GM18508 (cell line): Measurements from ENCODE around the gene OR7C1.
"Not testable (repeated sequence)": the region's sequence is repeated elsewhere in the genome, so short reads cannot be mapped to it uniquely, and the experiment has no call there.

Source experiments
- ATAC-seq: cut with Tn5 transposase; IDR thresholded peaks from one replicate; pipeline ENCODE4 v1.9.1; 2021; ENCODE audit warnings: moderate number of reproducible peaks; ENCODE audit not compliant: insufficient read depth, unreplicated experiment

The OR7C1 gene

DNA sequence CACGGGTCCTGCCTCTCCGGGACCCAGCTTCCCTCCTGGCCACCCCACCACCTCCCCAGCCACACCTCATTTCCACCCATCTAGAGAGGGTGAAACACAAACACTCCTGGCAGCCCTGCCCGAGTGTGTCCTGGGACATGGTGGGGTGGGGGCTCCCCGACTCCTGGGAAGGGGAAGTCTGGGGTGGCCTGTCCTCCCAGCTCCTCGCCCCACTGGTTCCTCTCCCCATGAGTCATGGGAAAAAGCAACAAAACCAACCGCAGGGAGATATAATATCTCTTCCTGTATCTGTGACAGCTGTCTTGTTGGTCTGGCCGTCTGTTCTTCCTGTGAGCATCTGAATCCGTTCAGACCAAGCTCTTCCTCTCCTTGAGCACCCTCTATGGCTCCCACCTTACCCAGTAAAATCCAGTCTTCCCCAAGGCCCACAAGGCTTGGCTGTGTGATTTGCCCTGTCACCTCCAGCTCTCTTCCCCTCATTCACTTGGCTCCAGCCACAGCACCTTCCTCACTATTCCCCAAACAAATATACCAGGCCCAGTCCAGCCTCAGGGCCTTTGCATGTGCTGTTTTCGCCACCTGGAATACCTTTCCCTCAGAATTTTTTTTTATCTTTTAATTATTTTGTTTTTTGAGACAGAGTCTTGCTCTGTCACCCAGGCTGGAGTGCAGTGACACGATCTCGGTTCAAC, 49.7 kb downstream of the OR7C1 start:
- ATAC-seq: not testable (repeated sequence)

DNA sequence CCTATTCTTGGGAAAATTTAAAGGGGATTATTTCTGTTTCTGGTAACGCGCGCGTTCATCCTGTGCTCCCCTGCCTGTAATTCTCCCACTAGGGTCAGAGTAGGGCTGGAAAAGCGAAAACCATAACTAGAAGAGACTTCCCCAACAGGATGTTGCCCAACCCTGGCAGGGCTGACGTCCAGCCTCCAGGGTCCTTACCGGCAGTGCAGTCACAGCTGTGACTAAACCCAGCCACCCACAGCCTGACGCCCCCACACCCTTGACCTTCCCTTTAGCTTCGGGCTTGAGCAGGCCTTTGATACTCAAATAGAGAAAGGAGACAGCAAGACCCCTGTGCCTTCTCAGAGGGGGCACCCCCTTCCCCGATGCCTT, 50.3 kb downstream of the OR7C1 start:
- not testable (repeated sequence) for ATAC-seq

DNA sequence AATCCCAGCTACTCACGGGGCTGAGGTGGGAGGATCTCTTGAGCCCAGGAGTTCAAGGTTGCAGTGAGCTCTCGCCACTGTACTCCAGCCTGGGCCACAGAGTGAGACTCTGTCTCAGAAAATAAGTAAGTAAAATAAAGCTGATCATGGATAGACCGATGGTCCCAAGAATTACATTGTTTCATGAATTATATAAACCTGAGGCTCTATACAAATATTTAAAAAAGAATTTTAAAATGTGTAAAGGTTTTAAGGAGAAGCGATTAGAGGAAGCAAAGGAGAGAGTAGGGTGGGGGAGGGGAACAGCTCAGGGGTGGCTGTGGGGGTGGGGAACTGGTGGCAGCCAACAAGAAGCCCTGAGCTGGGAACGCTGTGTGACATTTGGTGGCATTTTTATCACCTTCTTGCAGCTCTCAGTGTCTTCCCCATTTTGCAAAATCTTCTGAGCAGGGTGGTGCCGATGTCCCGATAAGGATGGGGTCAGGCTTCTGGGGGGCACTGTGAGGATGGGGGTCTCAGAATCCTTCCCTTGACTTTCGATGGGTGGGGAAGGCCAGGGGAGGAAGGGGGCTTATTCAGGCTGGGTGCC, 51.5 kb downstream of the OR7C1 start:
- ATAC-seq: not testable (repeated sequence)

DNA sequence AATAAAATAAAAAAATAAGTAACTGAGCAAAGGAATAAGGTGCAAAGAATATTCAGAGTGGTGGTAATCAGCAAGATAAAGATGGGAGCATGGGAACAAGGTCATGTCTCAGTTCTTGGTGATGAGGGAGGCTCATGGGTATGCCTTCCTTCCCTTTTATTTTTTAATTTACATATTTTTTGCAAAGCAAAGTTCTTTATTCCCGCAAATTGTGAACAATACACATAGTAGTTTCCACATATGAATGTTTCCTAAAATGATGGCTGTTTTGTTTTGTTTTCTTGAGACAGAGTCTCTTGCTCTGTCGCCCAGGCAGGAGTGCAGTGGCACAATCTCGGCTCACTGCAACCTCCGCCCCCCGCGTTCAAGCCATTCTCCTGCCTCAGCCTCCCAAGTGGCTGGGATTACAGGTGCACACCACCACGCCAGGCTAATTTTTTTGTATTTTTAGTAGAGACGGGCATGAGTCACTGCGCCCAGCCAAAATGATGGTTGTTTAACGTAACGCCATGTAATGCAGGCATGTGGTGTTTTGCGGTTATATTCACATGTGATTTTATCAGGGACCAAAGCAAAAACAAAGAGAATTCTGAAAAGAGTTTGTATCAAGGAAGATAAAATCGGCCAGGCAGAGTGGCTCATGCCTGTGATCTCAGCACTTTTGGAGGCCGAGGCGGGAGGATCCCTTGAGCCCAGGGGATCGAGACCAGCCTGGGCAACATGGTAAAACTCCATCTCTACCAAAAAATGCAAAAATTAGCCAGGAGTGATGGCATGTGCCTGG, 52.2 kb downstream of the OR7C1 start:
- no peak for ATAC-seq

DNA sequence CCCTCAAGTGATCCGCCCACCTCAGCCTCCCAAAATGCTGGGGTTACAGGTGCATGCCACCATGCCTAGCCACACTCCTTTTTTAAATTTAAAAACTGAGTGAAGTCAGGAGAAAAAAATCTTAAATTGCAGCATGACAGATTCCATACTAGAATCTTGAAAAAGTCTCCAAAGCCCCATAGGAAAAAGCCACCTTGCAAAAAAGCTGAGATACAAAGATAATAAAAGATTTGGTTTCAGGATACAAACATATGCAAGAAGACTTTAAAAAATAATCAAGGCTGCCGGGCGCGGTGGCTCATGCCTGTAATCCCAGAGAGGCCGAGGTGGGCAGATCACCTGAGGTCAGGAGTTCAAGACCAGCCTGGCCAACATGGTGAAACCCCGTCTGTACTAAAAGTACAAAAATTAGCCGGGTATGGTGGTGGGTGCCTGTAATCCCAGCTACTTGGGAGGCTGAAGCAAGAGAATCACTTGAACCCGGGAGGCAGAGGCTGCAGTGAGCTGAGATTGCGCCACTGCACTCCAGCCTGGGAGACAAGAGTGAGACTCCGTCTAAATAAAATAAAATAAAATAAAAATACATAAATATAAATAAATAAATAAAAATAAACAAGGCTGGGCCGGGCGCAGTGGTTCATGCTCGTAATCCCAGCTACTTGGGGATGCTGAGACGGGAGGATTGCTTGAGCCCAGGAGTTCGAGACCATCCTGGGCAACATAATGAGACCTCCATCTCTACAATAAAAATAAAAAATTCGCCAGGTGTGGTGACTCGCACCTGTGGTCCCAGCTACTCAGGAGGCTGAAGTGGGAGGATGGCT, 53.1 kb downstream of the OR7C1 start:
- not testable (repeated sequence) for ATAC-seq

DNA sequence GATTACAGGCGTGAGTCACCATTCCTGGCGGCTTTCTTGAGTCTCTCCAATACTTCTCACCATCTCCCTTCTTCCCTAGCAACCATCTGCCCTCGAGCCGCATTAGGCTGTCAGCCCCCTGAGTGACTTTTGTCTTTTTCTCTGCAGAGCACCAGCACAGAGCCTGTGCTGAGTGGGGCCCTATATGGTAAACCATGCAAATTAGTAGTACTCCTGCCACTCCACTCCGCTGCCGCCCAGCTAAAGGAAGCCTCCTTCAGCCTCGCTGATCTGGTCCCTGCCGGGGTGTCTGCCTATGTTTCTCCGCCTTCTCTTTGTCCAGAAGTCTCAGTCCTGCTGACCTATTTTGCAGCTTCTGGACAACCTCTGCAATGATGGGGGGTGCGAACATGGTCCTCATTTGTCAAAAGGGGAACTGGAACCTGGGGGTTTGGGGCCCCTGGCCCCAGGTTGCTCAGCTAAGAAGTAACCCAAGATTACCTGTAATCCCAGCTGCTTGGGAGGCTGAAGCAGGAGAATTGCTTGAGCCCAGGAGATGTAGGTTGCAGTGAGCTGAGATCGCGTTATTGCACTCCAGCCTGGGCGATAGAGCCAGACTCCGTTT, 54.3 kb downstream of the OR7C1 start:
- not testable (repeated sequence) for ATAC-seq

DNA sequence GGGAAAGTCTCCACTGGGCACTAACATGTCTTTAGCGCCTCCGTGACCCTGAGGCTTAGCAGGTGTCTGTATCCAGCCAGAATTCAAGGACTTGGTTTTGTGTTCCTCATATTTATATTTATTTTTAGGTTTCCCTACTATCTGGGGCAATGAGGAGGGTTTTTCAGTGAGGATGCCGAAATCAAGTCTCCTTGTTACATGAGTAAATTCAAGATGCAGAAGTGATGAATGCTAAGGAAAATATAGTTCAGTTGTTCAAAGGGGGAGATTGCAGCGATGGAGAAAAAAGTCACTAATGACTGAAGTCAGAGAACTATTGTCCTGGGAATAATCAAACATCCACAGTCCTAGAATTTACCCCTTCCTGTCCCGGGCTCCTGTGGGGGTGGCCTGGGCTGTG, 55.8 kb downstream of the OR7C1 start:
- no peak for ATAC-seq

DNA sequence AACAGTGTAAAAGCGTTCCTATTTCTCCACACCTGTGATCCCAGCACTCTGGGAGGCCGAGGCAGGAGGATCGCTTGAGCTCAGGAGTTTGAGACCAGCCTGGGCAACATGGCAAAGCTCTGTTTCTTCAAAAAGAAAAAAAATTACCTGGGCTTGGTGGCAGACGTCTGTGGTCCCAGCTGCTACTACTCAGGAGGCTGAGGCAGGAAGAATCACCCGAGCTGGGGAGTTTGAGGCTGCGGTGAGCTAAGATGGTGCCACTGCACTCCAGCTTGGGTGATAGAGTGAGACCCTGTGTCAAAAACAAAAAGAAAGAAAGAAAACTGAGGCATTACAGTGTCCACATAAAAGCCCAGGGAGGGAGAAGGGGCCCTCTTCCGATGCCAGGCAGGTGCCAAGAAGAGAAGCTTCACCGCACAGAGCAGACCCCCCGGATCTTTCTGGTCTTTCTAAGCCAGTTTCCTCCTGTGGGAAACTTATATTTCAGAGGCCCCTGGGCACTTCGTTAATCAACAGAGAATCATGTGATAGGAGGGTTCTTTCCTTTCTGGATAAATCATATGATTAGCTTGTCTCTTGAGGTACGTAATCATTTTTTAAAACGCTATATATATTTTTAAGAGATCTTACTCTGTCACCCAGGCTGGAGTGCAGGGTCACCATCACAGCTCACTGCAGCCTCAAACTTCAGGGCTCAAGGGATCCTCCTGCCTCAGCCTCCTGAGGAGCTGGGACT, 56.7 kb downstream of the OR7C1 start, which contains the start of gene ADGRE2:
ADGRE2 (minus strand) TSS at position 451 of the 736 bp plus-strand sequence. CDS start 1,804 bp downstream, outside the sequence.
- ATAC-seq: not testable (repeated sequence)

DNA sequence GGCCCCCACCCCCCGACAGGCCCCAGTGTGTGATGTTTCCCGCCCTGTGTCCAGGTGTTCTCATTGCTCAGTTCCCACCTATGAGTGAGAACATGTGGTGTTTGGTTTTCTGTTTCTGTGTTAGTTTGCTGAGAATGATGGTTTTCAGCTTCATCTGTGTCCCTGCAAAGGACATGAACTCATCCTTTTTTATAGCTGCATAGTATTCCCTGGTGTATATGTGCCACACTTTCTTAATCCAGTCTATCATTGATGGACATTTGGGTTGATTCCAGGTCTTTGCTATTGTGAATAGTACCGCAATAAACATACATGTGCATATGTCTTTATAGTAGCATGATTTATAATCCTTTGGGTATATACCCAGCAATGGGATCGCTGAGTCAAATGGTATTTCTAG, 57.3 kb downstream of the OR7C1 start:
- ATAC-seq: not testable (repeated sequence)

DNA sequence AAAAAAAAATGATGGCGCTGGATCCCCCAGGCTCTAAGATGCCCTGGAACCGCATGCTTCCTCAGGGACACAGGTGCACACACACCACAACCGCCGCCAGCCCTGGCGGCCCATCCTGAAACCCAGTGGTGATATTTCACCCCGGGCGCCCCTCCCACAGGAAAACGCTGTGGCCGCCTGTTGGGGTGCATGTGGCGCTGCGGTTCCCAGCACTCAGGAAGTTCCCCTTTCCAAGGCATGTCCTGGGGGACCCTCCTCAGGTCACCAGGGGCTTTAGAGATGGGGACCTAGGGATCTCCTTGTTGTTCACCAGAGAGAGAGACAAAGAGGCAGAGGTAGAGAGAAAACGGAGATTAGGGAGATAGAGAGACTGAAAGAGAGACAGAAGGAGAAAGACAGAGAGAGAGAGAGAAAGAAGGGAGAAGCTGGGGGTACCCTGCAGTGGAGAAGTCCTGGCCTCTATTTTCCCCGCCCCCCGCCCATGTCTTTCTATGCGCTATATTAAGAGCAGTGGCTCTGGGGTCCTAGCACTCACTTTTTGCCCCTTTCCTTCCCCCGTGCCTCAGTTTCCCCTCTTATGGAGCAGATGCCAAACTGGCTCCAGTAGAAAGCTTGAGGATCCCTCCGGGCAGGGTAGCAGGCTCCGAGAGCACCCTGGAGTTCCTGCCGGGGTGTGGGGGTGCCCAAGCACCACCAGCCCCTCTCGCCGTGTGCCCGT, 59.0 kb downstream of the OR7C1 start:
- ATAC-seq: no peak

DNA sequence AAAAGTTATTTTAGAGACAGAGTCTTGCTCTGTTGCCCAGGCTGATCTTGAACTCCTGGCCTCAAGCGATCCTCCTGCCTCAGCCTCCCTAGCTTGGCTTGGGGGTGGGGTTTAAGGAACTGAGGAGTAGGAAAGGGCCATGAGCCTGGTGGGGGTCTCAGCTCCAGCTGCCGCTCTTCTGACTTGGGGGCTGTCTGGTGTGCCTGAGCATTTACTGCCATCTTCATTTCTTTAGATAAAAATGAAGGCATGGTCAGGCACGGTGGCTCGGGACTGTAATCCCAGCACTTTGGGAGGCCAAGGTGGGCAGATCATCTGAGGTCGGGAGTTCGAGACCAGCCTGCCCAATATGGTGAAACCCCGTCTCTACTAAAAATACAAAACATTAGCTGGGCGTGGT, 59.7 kb downstream of the OR7C1 start:
- not testable (repeated sequence) for ATAC-seq

DNA sequence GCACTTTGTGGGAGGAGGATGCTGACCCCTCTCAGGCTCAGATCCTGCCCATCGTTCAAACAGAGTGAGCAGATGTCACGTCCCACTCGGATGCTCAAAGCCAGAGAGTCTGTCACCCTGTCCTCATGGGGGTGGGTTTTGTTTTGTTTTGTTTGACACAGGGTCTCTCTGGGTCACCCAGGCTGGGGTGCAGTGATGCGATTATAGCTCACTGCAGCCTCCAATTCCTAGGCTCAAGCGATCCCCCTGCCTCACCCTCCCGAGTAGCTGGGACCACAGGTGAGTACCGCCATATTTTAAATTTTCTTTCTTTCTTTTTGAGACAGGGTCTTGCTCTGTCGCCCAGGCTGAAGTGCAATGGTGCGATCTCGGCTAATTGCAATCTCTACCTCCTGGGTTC, 60.6 kb downstream of the OR7C1 start:
- no peak for ATAC-seq

DNA sequence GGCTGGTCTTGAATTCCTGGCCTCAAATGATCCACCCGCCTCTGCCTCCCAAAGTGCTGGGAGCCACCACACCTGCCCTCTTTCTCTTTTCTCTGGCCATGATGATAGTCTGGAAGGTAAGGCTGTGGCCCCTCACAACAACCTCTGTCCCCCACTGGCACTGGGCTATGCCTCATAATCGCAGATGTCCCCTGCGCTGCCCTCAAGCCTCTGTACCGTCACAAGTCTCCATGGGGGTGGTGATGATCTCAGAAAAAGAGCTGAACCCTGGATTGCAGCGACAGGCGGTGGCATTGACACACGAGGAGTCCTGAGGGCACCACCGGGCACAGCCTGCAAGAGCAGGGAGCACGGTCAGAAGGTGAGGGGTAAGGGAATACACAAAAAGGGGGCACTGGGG, 61.3 kb downstream of the OR7C1 start:
- not testable (repeated sequence) for ATAC-seq

DNA sequence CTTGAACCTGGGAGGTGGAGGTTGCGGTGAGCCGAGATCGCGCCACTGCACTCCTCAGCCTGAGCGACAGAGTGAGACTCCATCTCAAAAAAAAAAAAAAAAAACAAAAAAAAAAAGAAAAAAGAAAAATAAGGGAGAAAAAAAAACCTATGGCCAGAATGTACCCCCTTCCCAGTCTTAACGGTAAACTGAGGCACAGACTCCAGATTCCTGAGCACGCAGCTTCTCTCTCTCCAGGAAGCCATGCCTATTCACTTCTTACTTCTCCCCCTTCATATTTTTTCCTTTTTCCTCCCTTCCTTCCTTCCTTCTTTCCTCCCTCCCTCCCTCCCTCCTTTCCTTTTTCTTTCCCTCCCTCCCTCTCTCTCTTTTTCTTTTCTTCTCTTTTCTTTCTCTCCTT, 62.0 kb downstream of the OR7C1 start:
- no peak for ATAC-seq

DNA sequence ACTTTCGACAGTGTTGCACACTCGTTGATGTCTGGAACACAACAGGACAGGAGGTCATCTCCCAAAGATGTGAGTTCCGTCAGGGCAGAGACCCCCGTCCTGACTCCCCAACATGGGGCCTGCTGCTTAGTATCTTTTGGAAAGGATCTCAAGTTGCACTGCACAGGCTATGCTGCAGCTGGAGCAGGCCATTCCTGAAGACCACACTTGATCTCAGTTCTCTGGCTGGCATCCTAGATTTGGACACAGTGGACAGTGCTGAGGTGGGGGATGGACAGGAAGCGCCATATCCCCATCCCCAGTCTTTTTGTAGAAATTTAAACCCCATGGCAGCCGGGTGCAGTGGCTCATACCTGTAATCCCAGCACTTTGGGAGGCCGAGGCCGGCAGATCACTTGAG, 62.5 kb downstream of the OR7C1 start:
- no peak for ATAC-seq

DNA sequence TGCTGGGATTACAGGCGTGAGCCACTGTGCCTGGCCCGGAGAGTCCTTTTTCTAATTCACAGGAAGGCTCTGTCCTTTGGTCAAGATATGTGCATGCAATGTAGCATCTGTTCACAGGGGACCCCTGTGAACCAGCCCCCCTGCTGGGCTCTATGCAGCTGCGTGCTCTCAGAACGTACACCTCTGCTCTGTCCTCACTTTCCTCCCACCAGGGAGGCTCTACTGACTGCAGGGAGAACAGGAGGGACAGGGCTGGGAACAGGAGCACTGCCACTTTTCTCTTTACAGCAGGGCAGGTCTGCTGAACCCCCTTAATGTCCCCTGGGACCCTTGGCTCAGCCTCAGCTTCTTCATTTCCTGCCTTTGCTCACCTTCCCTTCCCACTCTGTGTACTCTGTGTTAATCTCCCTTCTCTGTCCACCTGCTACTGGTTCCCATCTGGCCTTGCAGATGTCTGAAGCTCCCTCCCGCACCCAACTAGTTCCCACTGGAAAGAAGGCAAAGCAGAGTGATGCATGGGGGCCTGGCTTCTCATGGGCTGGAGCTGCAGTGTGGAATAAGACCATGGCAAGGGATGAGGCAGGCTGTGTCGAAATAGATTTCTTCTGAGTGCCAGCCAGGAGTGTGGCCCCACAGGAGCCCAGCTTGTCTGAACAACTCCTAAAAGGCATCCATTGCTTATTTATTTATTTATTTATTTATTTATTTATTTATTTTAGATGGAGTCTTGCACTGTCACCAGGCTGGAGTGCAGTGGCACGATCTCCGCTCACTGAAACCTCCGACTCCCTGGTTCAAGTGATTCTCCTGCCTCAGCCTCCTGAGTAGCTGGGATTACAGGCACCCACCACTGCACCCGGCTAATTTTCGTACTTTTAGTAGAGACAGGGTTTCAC, 63.8 kb downstream of the OR7C1 start:
- no peak for ATAC-seq

DNA sequence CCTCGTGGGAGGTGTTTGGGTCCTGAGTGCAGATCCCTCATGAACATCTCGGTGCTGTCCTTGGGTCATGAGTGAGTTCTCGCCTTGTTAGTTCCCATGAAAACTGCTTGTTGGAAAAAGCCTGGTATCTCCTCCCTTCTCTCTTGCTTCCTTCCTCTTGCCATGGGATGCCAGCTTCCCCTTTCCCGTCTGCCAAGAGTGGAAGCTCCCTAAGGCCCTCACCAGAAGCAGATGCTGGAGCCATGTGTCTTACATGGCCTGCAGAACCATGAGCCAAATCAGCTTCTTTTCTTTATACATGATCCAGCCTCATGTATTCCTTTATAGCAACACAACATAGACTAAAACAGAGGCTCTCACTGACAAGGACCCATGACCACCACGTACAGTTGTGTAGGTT, 64.8 kb downstream of the OR7C1 start:
- ATAC-seq: no peak

DNA sequence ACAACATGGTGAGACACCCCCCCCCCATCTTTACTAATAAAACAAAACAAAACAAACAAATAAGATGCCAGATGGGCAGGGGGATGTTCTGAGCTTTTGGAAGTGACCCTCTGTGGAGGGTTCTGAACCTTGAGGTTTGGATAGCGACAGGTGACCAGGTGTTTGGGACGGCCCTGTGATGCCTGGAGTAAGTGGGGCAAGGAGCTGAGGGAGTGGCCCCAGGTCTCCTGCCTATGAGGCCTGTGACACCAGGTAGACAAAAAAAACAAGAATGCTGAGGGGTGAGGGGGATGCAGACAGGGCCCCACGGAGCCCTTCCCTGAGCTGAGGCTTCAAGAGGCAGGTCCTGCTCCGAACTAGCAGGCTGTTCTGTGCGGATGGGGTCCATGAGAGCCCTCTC, 65.8 kb downstream of the OR7C1 start:
- no peak for ATAC-seq
